ENCODE measurements around the gene NCAM2. TPM values are rescaled to one million over a fixed set of nuclear protein-coding genes. Genes with fewer than 3 reads are reported as not detected.

Gene NCAM2
- total RNA-seq, 4 donors from 2014 or later = 4.2 to 7.5 (median 4.9) TPM

DNA sequence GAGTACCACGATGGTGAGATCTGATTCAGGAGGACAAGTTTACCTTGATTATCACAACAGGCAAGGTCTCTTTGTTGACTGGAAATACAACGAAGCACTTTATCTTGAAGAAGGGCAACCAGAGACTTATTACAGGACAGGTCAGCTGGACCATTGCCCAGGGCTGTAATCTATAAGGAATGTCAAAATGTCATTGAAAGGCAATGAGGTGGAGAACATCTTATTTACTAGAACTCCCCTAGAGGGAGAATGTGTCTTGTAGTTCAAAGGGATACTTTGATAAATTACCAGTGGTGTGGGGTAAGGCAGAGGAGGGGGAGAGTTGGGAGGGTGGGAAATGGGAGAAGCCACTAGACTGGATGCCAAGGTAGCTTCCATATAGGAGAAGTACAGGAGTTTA, 212.3 kb downstream of the NCAM2 start:
- H3K9me3 ChIP-seq = no peaks in the 10 kb centered on the region
- no peaks in the 10 kb centered on the region for H3K36me3 ChIP-seq
- H3K4me3 ChIP-seq = no peak overlapping the region
- TF ChIP-seq POLR2A (IDR thresholded peaks at IDR 0.05; ENCODE audit: low read depth) (no peak), POLR2AphosphoS5 (IDR thresholded peaks at IDR 0.05) (no peak), EP300 (IDR thresholded peaks at IDR 0.05) (no peak)
- TF ChIP-seq, protein P1, sequence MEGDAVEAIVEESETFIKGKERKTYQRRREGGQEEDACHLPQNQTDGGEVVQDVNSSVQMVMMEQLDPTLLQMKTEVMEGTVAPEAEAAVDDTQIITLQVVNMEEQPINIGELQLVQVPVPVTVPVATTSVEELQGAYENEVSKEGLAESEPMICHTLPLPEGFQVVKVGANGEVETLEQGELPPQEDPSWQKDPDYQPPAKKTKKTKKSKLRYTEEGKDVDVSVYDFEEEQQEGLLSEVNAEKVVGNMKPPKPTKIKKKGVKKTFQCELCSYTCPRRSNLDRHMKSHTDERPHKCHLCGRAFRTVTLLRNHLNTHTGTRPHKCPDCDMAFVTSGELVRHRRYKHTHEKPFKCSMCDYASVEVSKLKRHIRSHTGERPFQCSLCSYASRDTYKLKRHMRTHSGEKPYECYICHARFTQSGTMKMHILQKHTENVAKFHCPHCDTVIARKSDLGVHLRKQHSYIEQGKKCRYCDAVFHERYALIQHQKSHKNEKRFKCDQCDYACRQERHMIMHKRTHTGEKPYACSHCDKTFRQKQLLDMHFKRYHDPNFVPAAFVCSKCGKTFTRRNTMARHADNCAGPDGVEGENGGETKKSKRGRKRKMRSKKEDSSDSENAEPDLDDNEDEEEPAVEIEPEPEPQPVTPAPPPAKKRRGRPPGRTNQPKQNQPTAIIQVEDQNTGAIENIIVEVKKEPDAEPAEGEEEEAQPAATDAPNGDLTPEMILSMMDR (IDR thresholded peaks at IDR 0.05) = no peak
- no peak overlapping the region for H3K27ac ChIP-seq (replicated peaks in 1 of 4)
- DNase-seq (ENCODE audit: extremely low spot score) = no peak
- 78% methylated on average over 2 of the region's 2 CpGs for WGBS
- H3K27me3 ChIP-seq = no peaks in the 10 kb centered on the region
- H3K4me1 ChIP-seq = no peaks in the 10 kb centered on the region
- intact Hi-C loops (cut with DNase I) = no loop called here

DNA sequence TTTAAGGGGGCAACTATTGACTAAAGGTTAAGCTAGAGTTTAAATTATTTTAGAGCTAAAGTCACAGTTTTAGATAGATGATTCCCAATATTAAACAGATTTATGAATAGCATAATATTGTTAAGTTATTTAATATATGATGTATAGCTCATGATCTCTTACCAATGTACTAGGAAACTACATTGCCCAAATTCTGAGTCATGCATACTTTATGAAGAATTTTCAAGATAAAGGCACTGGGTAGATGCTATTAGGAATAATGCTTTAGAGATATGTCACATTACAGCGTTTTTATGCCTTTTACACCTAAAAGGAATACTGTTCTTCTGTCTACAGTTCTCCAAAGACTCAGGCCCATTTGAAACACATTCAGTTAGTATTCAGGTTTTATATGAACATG, 215.1 kb downstream of the NCAM2 start:
- DNase-seq (ENCODE audit: extremely low spot score) = no peak
- intact Hi-C loops (cut with DNase I) = no loop called here
- TF ChIP-seq, protein P1 (IDR thresholded peaks at IDR 0.05) = no peak
- no peak for TF ChIP-seq POLR2AphosphoS5 (IDR thresholded peaks at IDR 0.05)
- no peak for TF ChIP-seq EP300 (IDR thresholded peaks at IDR 0.05)
- TF ChIP-seq POLR2A (IDR thresholded peaks at IDR 0.05; ENCODE audit: low read depth) = no peak
- Histone ChIP-seq H3K27ac (replicated peaks in 1 of 4) (no peak overlapping the region), H3K4me3 (no peak overlapping the region), H3K36me3 (no peaks in the 10 kb centered on the region), H3K4me1 (no peaks in the 10 kb centered on the region), H3K27me3 (no peaks in the 10 kb centered on the region), H3K9me3 (no peaks in the 10 kb centered on the region)
- 68% methylated on average over 1 of the region's 1 CpG for WGBS

DNA sequence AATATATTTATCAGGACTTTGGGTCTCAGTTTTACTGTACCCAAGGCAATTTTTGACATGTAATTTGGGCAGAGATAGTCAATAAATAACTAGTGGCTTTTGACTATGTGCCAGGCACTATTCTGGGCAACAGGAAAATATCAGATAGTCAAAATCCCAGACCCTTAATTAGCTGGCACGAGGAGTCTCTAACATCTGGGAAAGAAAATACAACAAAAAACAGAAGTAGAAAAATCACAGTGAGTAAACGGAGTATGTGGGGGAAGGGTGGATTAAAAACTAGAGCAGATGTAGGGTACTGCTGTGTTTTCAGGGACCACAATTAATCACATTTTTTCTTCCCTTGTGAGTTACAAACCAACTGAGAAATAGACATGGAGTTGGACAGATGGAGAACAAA, 217.8 kb downstream of the NCAM2 start:
- TF ChIP-seq POLR2A (IDR thresholded peaks at IDR 0.05; ENCODE audit: low read depth) (no peak), POLR2AphosphoS5 (IDR thresholded peaks at IDR 0.05) (no peak), EP300 (IDR thresholded peaks at IDR 0.05) (no peak)
- TF ChIP-seq, protein P1 (IDR thresholded peaks at IDR 0.05) = no peak
- Histone ChIP-seq H3K27me3 (no peaks in the 10 kb centered on the region), H3K36me3 (no peaks in the 10 kb centered on the region), H3K9me3 (no peaks in the 10 kb centered on the region), H3K4me1 (no peaks in the 10 kb centered on the region), H3K27ac (replicated peaks in 1 of 4) (no peak overlapping the region), H3K4me3 (no peak overlapping the region)
- intact Hi-C loops (cut with DNase I) = no loop called here
- no peak for DNase-seq (ENCODE audit: extremely low spot score)
- 64% methylated on average over 2 of the region's 2 CpGs for WGBS

DNA sequence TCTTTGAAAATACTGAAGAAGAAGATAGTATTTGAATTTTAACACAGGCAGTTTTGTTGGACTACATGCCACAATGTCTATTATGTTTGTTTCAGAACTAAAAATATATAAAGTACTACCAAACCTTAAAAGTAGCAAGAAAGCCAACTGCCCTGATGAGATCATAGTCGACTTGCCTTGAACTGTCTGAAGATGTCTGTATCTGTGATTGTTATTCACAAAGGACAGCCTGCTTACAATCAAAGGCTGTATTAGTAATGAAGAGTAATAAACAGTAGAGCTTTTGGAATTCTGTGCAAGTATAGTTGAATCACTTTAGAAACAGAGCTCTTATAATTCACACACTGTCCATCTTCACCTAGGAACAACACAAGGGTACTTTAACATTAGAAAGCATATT, 228.3 kb downstream of the NCAM2 start:
- H3K4me3 ChIP-seq = no peak overlapping the region
- H3K9me3 ChIP-seq = peaks cover 0 to 7% (median 0%) of the 10 kb centered on the region in 4 donors
- H3K4me1 ChIP-seq = no peaks in the 10 kb centered on the region
- no peak overlapping the region for H3K27ac ChIP-seq (replicated peaks in 1 of 4)
- no peak for DNase-seq (ENCODE audit: extremely low spot score)
- TF ChIP-seq, protein P1 (IDR thresholded peaks at IDR 0.05) = no peak
- TF ChIP-seq EP300 (IDR thresholded peaks at IDR 0.05) = no peak
- TF ChIP-seq POLR2AphosphoS5 (IDR thresholded peaks at IDR 0.05) = no peak
- no peak for TF ChIP-seq POLR2A (IDR thresholded peaks at IDR 0.05; ENCODE audit: low read depth)
- no peaks in the 10 kb centered on the region for H3K27me3 ChIP-seq
- WGBS = 56% methylated on average over 1 of the region's 1 CpG
- H3K36me3 ChIP-seq = no peaks in the 10 kb centered on the region
- intact Hi-C loops (cut with DNase I) = no loop called here

- 60% methylated on average over 3 of the region's 3 CpGs for WGBS
- TF ChIP-seq EP300 (IDR thresholded peaks at IDR 0.05) (no peak), POLR2A (IDR thresholded peaks at IDR 0.05; ENCODE audit: low read depth) (no peak)
- TF ChIP-seq, protein P1 (IDR thresholded peaks at IDR 0.05) = no peak
- intact Hi-C loops (cut with DNase I) = no loop called here
Measured at GRCh38 chr21:21230672-21231071, 232.5 kb downstream of the NCAM2 start.

More at GRCh38 chr21:21230672-21231071, 232.5 kb downstream of the NCAM2 start:
- Histone ChIP-seq H3K9me3 (no peaks in the 10 kb centered on the region), H3K36me3 (no peaks in the 10 kb centered on the region), H3K27me3 (no peaks in the 10 kb centered on the region), H3K4me3 (no peak overlapping the region), H3K4me1 (no peaks in the 10 kb centered on the region), H3K27ac (replicated peaks in 1 of 4) (no peak overlapping the region)
- DNase-seq (ENCODE audit: extremely low spot score) = no peak

Measured in esophagus muscularis mucosa (tissue), 4 donors.